HL-60 (cell line): ENCODE results near the gene YIF1A.

Source experiments
- DNase-seq, 2 experiments: peaks; one replicate each; pipeline ENCODE4 v3.0.0-alpha.2; 2010 to 2020; ENCODE audit warnings: low read depth in 1 of 2, low spot score in 1 of 2
- H3K27ac ChIP-seq: fragments of 250-450 bp; sonication (Bioruptor Pico); replicated peaks from 2 replicates; pipeline ENCODE4 v1.5.1; 2020; ENCODE audit warnings: mild to moderate bottlenecking, moderate library complexity
- H3K27me3 ChIP-seq: fragments of 250-450 bp; sonication (Bioruptor Pico); 2 replicates; pipeline ENCODE4 v1.5.1; 2021; ENCODE audit warnings: mild to moderate bottlenecking, moderate library complexity; ENCODE audit not compliant: insufficient read depth, poor library complexity, severe bottlenecking
- H3K4me3 ChIP-seq: replicated peaks from 2 replicates; pipeline ENCODE4 v1.5.1; 2011; ENCODE audit warnings: mild to moderate bottlenecking, control low read depth, low read length; ENCODE audit not compliant: insufficient read depth
- GABPA ChIP-seq: IDR thresholded peaks from 2 replicates; pipeline ENCODE4 v1.6.1; 2012; ENCODE audit warnings: low read depth
- POLR2AphosphoS5 ChIP-seq: IDR thresholded peaks from 2 replicates; pipeline ENCODE4 v1.6.1; 2012; ENCODE audit warnings: low read depth
- REST ChIP-seq: IDR thresholded peaks from 2 replicates; pipeline ENCODE4 v1.6.1; 2012; ENCODE audit warnings: low read depth; ENCODE audit not compliant: insufficient replicate concordance
- SPI1 ChIP-seq: IDR thresholded peaks from 2 replicates; pipeline ENCODE4 v1.6.1; 2012; ENCODE audit warnings: low read depth, mild to moderate bottlenecking, borderline replicate concordance
- TF ChIP-seq, protein P1 (sequence below): IDR thresholded peaks from one replicate; pipeline ENCODE4 v1.5.1; 2011; ENCODE audit warnings: low read length, control low read depth, inconsistent platforms; ENCODE audit not compliant: insufficient read depth

The YIF1A gene

GRCh38 chr11:66275396-66275795 lies 13.5 kb downstream of the YIF1A start:
- TF ChIP-seq POLR2AphosphoS5 (no peak), SPI1 (no peak), GABPA (no peak), REST (no peak)
- TF ChIP-seq, protein P1, sequence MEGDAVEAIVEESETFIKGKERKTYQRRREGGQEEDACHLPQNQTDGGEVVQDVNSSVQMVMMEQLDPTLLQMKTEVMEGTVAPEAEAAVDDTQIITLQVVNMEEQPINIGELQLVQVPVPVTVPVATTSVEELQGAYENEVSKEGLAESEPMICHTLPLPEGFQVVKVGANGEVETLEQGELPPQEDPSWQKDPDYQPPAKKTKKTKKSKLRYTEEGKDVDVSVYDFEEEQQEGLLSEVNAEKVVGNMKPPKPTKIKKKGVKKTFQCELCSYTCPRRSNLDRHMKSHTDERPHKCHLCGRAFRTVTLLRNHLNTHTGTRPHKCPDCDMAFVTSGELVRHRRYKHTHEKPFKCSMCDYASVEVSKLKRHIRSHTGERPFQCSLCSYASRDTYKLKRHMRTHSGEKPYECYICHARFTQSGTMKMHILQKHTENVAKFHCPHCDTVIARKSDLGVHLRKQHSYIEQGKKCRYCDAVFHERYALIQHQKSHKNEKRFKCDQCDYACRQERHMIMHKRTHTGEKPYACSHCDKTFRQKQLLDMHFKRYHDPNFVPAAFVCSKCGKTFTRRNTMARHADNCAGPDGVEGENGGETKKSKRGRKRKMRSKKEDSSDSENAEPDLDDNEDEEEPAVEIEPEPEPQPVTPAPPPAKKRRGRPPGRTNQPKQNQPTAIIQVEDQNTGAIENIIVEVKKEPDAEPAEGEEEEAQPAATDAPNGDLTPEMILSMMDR: no peak
- H3K4me3 ChIP-seq: no peak overlapping the region
- no peak overlapping the region for H3K27ac ChIP-seq
- no peak for DNase-seq
- H3K27me3 ChIP-seq: no peaks in the 10 kb centered on the region

- no peaks in the 10 kb centered on the region for H3K27me3 ChIP-seq
- DNase-seq: no peak
- no peak overlapping the region for H3K4me3 ChIP-seq
- TF ChIP-seq, protein P1: no peak
- TF ChIP-seq SPI1 (no peak), GABPA (no peak), REST (no peak), POLR2AphosphoS5 (no peak)
- no peak overlapping the region for H3K27ac ChIP-seq
Measured at GRCh38 chr11:66274219-66274618, 14.7 kb downstream of the YIF1A start.

DNA sequence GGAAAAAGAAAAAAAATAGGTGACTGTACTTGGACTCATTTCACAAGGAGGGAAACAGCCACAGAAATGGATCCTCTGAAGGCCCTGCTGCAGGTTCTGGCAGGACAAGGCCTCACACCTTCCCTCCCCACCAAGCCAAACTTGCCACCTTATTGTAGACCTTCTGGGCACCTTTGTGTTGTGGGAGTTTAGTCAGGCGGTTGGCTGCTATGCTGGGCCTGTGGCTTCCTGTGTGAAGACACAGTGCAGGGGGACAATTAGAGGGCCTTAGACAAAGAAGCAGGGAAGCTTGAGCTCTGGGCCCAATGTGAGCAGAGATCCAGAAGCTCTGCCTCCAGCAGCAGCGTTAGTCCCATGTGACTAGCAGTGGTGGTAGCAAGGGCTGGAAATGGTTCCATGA lies 16.3 kb downstream of the YIF1A start:
- no peak for TF ChIP-seq GABPA
- no peak for TF ChIP-seq REST
- TF ChIP-seq, protein P1: no peak
- no peak for TF ChIP-seq POLR2AphosphoS5
- TF ChIP-seq SPI1: no peak
- no peak for DNase-seq
- no peaks in the 10 kb centered on the region for H3K27me3 ChIP-seq
- no peak overlapping the region for H3K4me3 ChIP-seq
- no peak overlapping the region for H3K27ac ChIP-seq
